Measurements from ENCODE around the gene TMED6.

DNA sequence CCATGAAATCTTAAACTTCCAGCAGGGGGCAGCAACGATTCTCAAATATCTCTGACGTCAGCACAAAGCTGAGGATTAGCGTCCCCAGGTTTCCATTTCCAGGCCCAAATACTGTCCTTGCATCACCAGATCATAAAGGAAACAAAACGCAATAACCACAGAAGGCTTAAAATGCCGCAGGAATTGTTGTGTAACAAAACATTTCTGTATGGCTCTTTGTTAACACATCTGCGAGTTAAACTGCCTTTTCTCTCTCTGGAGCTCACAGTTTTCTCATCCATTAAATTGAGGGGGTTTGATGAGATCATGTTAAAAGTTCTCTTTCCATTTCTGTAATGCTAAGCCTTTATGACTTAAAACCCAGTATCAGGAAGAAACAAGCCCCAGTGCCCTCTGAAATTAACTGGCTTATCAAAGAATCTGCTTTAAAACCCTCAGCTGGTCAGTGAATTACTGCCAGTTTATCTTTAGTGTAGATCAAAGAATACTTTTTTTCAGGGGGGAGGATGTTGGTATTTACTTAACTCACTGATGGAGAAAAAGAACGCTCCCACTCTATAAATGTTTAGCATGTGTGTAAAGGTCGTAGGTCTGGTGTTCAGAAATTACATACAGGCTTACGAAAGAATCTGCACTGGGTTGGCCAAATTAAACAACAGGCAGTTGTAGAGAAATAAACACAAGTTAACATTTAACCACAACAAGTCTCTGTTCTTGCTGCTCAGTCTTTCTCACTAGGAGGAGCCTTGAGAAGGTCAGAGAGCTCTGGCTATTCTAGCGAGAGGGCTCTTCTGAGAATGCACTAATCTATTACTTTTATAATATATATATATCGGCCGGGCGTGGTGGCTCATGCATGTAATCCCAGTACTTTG, 44.8 kb upstream of the TMED6 start:
- TF ChIP-seq CTCF (IDR thresholded peaks at IDR 0.05; ENCODE audit: low read depth, low read length, poor library complexity, severe bottlenecking) (peak; percentile 71), EZH2phosphoT487 (IDR thresholded peaks at IDR 0.05; ENCODE audit: borderline replicate concordance, low read length) (no peak)

Measured in DOHH2 (cell line).